ENCODE measurements around the gene SH3BP2.

Gene SH3BP2

GRCh38 chr4:2792711-2793585 is at the start of gene SH3BP2:
Gene SH3BP2 (plus strand): TSS chr4:2793085. CDS start chr4:2820618, 27,533 bp downstream.
- peak in 4 of 14 donors; percentile 21 to 73 (median 46) for DNase-seq

- DNase-seq = no peak
Observed at GRCh38 chr4:2743518-2744445, 49.1 kb upstream of the SH3BP2 start.

GRCh38 chr4:2744576-2745270 is 48.2 kb upstream of the SH3BP2 start:
- peak in 1 of 14 donors; percentile 36 for DNase-seq

- no peak for DNase-seq
Observed at GRCh38 chr4:2745516-2745915, 47.4 kb upstream of the SH3BP2 start.

GRCh38 chr4:2745981-2746806 is 46.7 kb upstream of the SH3BP2 start:
- no peak for DNase-seq

GRCh38 chr4:2746891-2747695 is 45.8 kb upstream of the SH3BP2 start:
- no peak for DNase-seq

- DNase-seq = no peak
Observed at GRCh38 chr4:2750719-2751605, 41.9 kb upstream of the SH3BP2 start.

GRCh38 chr4:2753436-2753835 is 39.4 kb upstream of the SH3BP2 start:
- no peak for DNase-seq

- no peak for DNase-seq
Observed at GRCh38 chr4:2754848-2755819, 37.8 kb upstream of the SH3BP2 start.

- DNase-seq = peak in 12 of 14 donors; percentile 36 to 86 (median 55)
Observed at GRCh38 chr4:2755821-2756690, 36.8 kb upstream of the SH3BP2 start, which contains the start of gene TNIP2. Gene TNIP2 (minus strand): TSS chr4:2756336. CDS start chr4:2756289, 47 bp downstream.

- DNase-seq = no peak
Observed at GRCh38 chr4:2756691-2757350, 36.1 kb upstream of the SH3BP2 start.

GRCh38 chr4:2757426-2757825 is 35.5 kb upstream of the SH3BP2 start:
- DNase-seq = no peak

- no peak for DNase-seq
Observed at GRCh38 chr4:2761035-2761923, 31.6 kb upstream of the SH3BP2 start.

GRCh38 chr4:2762048-2762447 is 30.8 kb upstream of the SH3BP2 start:
- DNase-seq = no peak

Measured in C1 segment of cervical spinal cord (tissue), 14 donors.